Bronchial epithelial cell (primary cell): ENCODE results near the gene VSNL1. TPM values are rescaled to one million over a fixed set of nuclear protein-coding genes. Genes with fewer than 3 reads are reported as not detected.

Experiments used
- DNase-seq: peaks from one replicate; pipeline ENCODE4 v3.0.0-alpha.2; 2010; ENCODE audit warnings: low read depth
- FAIRE-seq: peaks from 2 replicates; lab custom pipeline; 2011; peaks lifted over from hg19 to GRCh38; lab: Jason Lieb, UNC
- H3K27me3 ChIP-seq: 2 replicates; pipeline ENCODE4 v1.5.1; 2011; ENCODE audit warnings: low read length; ENCODE audit not compliant: control insufficient read depth, insufficient read depth
- H3K36me3 ChIP-seq: 2 replicates; pipeline ENCODE4 v1.5.1; 2011; ENCODE audit warnings: low read length; ENCODE audit not compliant: control insufficient read depth, insufficient read depth
- H3K4me3 ChIP-seq: 2 replicates; pipeline ENCODE4 v1.5.1; 2011; ENCODE audit warnings: mild to moderate bottlenecking, low read depth, low read length, control low read depth
- CTCF ChIP-seq: IDR thresholded peaks from 2 replicates; pipeline ENCODE4 v1.5.1; 2011; ENCODE audit warnings: mild to moderate bottlenecking, moderate library complexity, low read length, control low read depth, inconsistent platforms; ENCODE audit not compliant: insufficient read depth, severe bottlenecking
- total RNA-seq: library from RNA; depleted of rRNA; stranded (reverse); fragments of >200 nt; gene quantifications from 2 replicates; pipeline ENCODE4 v1.2.1, GENCODE V29; 2014

The VSNL1 gene
- total RNA-seq, 1 donor from 2014 or later, result 1.6 TPM

GRCh38 chr2:17579605-17580318 lies 39.3 kb downstream of the VSNL1 start:
- DNase-seq (peak; percentile 8), FAIRE-seq (peak; percentile 32)
- Histone ChIP-seq H3K27me3 (no peaks in the 10 kb centered on the region), H3K4me3 (no peak overlapping the region), H3K36me3 (no peaks in the 10 kb centered on the region)
- TF ChIP-seq CTCF, result no peak

- H3K36me3 ChIP-seq, result no peaks in the 10 kb centered on the region
- no peaks in the 10 kb centered on the region for H3K27me3 ChIP-seq
- DNase-seq (peak; percentile 65), FAIRE-seq (no peak)
- no peak overlapping the region for H3K4me3 ChIP-seq
- no peak for TF ChIP-seq CTCF
Observed at GRCh38 chr2:17580319-17580715, 39.8 kb downstream of the VSNL1 start.

- Histone ChIP-seq H3K4me3 (no peak overlapping the region), H3K27me3 (no peaks in the 10 kb centered on the region), H3K36me3 (no peaks in the 10 kb centered on the region)
- DNase-seq, result no peak
- no peak for TF ChIP-seq CTCF
- no peak for FAIRE-seq
Observed at GRCh38 chr2:17581831-17582230, 41.3 kb downstream of the VSNL1 start.

- no peaks in the 10 kb centered on the region for H3K27me3 ChIP-seq
- no peak for FAIRE-seq
- TF ChIP-seq CTCF, result no peak
Observed at GRCh38 chr2:17583166-17583565, 42.7 kb downstream of the VSNL1 start.

GRCh38 chr2:17583646-17584045 lies 43.1 kb downstream of the VSNL1 start:
- no peaks in the 10 kb centered on the region for H3K36me3 ChIP-seq
- DNase-seq, result peak; percentile 79
- no peaks in the 10 kb centered on the region for H3K27me3 ChIP-seq
- no peak for TF ChIP-seq CTCF
- no peak for FAIRE-seq
- no peak overlapping the region for H3K4me3 ChIP-seq

More at GRCh38 chr2:17583166-17583565, 42.7 kb downstream of the VSNL1 start:
- DNase-seq, result peak; percentile 76
- Histone ChIP-seq H3K36me3 (no peaks in the 10 kb centered on the region), H3K4me3 (no peak overlapping the region)

GRCh38 chr2:17584689-17585088 lies 44.2 kb downstream of the VSNL1 start:
- Histone ChIP-seq H3K4me3 (no peak overlapping the region), H3K27me3 (no peaks in the 10 kb centered on the region), H3K36me3 (no peaks in the 10 kb centered on the region)
- no peak for DNase-seq
- no peak for TF ChIP-seq CTCF
- FAIRE-seq, result no peak
